Measurements from ENCODE around the gene FLT1.

Gene FLT1

GRCh38 chr13:28457521-28457920, 37.4 kb downstream of the FLT1 start:
- DNase-seq (ENCODE audit: low read depth): no peak

GRCh38 chr13:28455580-28456194, 39.2 kb downstream of the FLT1 start:
- no peak for DNase-seq (ENCODE audit: low read depth)

GRCh38 chr13:28452755-28453154, 42.2 kb downstream of the FLT1 start:
- DNase-seq (ENCODE audit: low read depth): no peak

- no peak for DNase-seq (ENCODE audit: low read depth)
Observed at GRCh38 chr13:28451482-28452217, 43.3 kb downstream of the FLT1 start.

GRCh38 chr13:28449826-28450773, 44.8 kb downstream of the FLT1 start:
- DNase-seq (ENCODE audit: low read depth): no peak

GRCh38 chr13:28448651-28449358, 46.1 kb downstream of the FLT1 start:
- no peak for DNase-seq (ENCODE audit: low read depth)

GRCh38 chr13:28447989-28448388, 46.9 kb downstream of the FLT1 start:
- DNase-seq (ENCODE audit: low read depth): no peak

GRCh38 chr13:28447206-28447605, 47.7 kb downstream of the FLT1 start:
- no peak for DNase-seq (ENCODE audit: low read depth)

- no peak for DNase-seq (ENCODE audit: low read depth)
Observed at GRCh38 chr13:28442839-28443238, 52.1 kb downstream of the FLT1 start.

GRCh38 chr13:28441529-28441928, 53.4 kb downstream of the FLT1 start:
- no peak for DNase-seq (ENCODE audit: low read depth)

GRCh38 chr13:28440774-28441504, 54.0 kb downstream of the FLT1 start:
- no peak for DNase-seq (ENCODE audit: low read depth)

- no peak for DNase-seq (ENCODE audit: low read depth)
Observed at GRCh38 chr13:28438598-28439334, 56.2 kb downstream of the FLT1 start.

GRCh38 chr13:28438067-28438466, 56.9 kb downstream of the FLT1 start:
- no peak for DNase-seq (ENCODE audit: low read depth)

GRCh38 chr13:28435917-28436316, 59.0 kb downstream of the FLT1 start:
- DNase-seq (ENCODE audit: low read depth): no peak

- no peak for DNase-seq (ENCODE audit: low read depth)
Observed at GRCh38 chr13:28434926-28435325, 60.0 kb downstream of the FLT1 start.

GRCh38 chr13:28432816-28433560, 61.9 kb downstream of the FLT1 start:
- DNase-seq (ENCODE audit: low read depth): no peak

GRCh38 chr13:28429685-28430290, 65.1 kb downstream of the FLT1 start:
- DNase-seq (ENCODE audit: low read depth): no peak

GRCh38 chr13:28429096-28429495, 65.8 kb downstream of the FLT1 start:
- DNase-seq (ENCODE audit: low read depth): no peak

- no peak for DNase-seq (ENCODE audit: low read depth)
Observed at GRCh38 chr13:28426381-28426780, 68.5 kb downstream of the FLT1 start.

- DNase-seq (ENCODE audit: low read depth): no peak
Observed at GRCh38 chr13:28425793-28426192, 69.1 kb downstream of the FLT1 start.

All from HS-5 (cell line).